Measurements from ENCODE around the gene PIK3R5.

The PIK3R5 gene

DNA sequence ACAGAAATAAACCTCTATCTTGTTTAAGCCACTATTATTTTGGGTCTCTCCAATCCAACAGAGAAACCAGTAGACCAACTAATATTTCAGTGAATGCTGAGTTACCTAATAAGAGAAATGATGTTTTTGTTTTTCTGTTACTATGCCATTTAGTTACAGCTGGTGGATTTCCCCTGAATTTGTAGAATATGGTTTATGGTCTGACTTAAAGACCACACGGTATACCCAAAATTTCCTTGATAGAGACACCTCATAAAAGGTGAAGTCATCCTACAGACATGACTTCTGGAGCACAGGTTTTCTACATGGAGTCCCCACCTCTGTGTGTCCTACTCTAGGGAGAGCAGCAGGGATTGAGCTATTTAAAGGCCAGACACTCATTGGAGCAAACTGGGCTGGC is 13.3 kb downstream of the PIK3R5 start:
- no peak for DNase-seq

- DNase-seq, result no peak
These were observed 14.3 kb downstream of the PIK3R5 start for GRCh38 chr17:8951206-8951605.

GRCh38 chr17:8949061-8949661 is 16.3 kb downstream of the PIK3R5 start:
- DNase-seq, result peak; percentile 49

DNA sequence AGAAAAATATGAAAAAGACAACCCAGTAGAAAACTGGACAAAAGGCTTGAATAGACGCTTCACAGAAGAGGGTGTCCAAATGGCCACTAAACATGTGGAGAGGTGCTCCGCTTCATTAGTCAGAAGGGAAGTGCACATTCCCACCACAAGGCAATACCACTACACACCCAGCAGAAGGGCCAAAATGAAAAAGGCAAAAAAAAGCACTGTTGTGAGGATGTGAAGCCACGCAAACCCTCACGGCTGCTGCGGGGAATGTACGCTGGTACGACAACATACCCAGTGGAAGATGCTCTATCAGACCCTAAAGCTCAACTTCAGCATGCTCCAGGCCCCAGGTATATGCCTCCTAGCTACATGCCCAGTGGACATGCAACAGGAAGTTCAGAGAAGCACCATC is 17.0 kb downstream of the PIK3R5 start:
- DNase-seq, result no peak

- no peak for DNase-seq
These were observed 18.3 kb downstream of the PIK3R5 start for GRCh38 chr17:8947201-8947600.

GRCh38 chr17:8946476-8946875 is 19.0 kb downstream of the PIK3R5 start:
- no peak for DNase-seq

- DNase-seq, result no peak
These were observed 19.4 kb downstream of the PIK3R5 start for GRCh38 chr17:8946071-8946470.

DNA sequence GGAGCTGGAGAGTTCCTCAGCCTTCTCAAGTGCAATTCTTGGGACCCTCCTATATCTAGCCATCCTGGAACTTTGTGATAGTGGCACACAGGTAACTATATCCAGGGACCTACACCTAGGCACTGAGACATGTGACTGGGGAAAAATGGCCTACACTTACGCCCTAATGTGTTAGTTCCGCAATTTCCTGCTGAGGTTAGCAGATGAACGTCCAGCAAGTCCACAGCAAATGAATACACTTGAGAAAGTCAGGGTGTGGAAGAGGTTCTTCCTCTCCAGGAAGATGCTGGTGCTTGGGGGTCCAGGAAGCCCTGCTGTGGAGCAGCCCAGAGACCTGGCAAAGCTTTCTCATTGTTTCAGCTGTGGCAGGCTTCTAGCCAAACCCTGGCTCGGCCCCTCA is 20.8 kb downstream of the PIK3R5 start:
- DNase-seq, result no peak

GRCh38 chr17:8944083-8944482 is 21.4 kb downstream of the PIK3R5 start:
- DNase-seq, result no peak

DNA sequence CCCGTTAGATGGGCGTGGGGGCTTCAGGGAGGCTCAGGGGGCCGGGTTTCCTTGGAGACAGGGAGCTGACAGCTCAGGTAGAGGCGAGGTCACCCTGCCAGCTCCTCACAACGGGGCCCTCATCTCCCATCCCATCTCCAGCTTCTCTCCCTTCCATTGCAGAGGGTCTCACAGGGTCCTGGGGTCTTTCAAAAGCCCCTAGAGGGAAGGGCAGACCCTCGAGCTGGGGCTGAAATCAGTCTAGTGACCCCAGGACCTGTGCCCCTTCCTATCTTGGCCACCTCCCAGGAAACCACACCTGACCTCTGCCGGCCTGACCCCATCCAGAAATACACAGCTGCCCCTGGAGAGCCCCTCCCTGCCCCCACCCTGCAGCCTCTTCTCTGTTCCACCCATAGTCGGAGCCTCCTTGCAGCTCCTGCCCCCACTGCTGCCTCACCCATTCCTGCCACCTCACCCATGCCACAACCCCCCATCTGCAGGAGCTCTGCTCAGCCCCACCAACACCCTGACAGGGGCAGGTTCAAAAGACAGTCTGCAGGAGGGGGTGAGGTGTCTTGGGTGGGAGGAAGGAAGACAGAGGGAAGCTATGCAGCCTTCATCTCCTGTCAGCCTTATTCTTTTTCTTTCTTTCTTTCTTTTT is 23.4 kb downstream of the PIK3R5 start:
- no peak for DNase-seq

DNA sequence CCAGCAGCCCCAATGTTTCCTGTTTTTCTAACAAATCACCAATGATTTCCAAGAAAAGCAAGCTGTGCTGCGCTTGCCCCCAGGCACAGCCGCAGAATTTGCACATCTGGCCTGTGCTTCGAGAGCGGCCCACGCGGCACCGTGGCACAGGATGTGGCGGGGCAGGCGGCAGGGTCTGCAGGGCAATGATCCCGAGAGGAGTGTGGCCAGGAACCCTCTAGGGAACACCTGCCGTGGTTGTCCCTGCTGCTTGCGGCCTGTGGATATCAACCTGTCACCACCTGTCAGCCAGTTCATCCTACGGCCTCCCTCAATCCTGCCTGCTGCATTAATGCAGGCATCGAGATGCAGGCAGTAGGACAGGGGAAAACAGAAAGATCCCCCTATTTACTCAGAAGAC is 24.0 kb downstream of the PIK3R5 start:
- peak; percentile 76 for DNase-seq

DNA sequence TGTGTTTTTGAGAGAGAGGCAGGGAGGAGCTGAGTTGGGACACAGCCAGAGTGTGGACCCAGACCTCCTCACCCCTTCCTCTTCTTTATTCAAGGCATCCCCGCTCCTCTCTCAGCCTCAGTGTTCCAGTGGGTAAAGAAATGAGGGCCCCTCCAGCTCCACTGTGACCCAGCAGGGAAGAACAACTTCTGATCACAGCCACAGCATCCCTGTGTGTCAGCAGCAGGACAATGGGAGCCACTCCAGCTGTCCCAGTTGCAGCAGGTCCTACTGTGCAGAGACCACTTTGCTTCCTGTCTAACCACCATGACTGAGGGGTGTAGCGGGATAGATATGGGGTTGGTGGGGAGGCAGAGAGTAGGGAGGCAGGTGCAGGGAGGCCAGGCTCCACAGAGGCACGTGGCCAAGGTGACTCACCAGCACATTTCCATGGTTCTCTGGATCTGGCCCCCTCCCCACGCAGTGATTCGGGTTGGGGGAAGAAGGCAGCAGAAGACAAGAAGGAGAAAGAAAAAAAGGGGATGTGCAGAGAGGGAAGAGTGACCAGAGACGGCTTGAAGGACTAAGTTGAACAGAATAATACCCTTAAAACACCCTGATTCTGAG is 24.5 kb downstream of the PIK3R5 start:
- DNase-seq, result peak; percentile 49

GRCh38 chr17:8939496-8940334 is 25.8 kb downstream of the PIK3R5 start:
- peak; percentile 56 for DNase-seq

DNA sequence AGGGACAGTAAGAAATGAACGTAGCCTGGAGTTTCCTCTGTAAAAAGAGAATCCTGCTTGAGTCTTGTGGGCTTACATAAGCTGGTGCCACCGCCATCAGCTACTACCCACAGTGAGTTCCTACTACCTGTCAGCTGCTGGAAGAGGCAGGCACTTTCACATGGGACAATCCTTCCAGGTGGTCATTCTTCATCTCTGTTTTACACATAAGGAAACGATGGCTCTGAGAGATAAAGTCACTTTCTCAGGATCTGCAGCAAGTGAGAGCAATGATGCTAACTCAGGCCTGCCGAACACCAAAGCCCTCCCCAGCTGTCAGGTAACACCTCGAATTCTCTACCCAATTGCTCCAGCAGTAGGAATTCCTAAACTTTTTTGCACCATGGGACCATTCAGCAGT is 26.6 kb downstream of the PIK3R5 start:
- DNase-seq, result no peak

GRCh38 chr17:8935191-8935590 is 30.3 kb downstream of the PIK3R5 start:
- peak; percentile 79 for DNase-seq

GRCh38 chr17:8934346-8934745 is 31.2 kb downstream of the PIK3R5 start:
- no peak for DNase-seq

DNA sequence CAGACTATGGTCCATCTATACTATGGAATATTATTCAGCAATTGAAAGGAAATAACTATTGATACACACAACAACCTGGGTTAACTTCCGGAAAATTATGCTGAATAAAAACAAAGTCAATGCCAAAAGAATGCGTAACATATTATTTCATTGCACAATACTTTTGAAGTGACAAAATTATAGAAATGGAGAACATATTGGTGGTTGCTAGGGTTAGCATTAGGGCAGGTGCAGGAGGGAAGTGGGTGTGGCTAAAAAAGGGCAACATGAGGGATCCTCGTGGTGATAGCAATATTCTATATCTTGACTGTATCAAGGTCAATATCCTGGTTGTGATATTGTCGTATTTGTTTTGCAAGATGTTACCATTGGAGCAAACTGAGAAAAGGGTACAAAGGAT is 34.9 kb downstream of the PIK3R5 start:
- no peak for DNase-seq

GRCh38 chr17:8928347-8928746 is 37.2 kb downstream of the PIK3R5 start:
- DNase-seq, result no peak

DNA sequence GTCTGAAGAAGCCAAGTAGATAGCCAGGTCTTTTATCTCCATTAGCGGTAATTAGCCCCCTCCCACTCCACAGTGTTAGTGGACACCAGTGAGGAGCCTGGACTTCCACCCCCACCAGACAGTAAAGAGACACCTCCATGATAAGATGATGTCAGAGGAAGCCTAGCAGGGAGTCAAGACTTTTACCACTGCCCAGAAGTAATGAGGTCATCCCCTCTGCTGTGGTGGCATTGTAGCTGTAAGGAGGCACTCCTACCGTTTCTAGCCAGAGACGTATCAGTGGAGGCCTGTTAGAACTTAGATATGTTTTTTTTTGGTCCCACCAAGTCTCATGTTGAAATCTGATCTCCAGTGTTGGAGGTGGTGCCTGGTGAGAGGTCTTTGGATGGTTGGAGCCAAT is 38.1 kb downstream of the PIK3R5 start:
- DNase-seq, result no peak

DNA sequence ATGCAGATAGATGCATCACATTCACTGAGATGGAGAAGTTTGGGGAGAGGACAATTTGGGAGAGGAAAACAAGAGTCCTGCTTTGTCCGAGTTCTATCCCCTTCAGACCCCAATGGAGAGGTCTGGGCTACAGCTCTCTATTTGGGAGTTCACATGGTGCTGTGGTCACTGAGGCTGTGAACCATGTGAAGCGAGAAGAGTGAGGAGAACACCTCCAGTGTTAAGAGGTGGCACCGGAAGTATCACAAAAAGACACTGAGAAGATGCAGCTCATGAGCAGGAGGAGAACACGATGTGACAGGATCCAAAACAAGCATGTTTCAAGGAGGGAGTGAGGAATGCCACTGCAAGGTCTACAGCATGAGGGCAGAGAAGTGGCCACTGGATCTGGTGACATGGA is 39.7 kb downstream of the PIK3R5 start:
- DNase-seq, result no peak

DNA sequence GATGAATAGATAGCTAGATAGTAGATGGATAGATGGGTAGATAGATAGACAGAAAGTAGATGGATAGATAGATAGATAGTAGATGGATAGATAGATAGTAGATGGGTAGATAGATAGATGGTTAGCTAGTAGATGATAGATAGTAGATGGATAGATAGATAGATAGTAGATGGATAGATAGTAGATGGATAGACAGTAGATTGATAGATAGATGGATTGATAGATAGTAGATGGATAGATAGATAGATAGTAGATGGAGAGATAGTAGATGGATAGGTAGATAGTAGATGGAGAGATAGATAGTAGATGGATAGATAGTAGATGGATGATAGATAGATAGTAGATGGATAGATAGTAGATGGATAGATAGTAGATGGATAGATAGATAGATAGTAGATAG is 40.4 kb downstream of the PIK3R5 start:
- DNase-seq, result no peak

DNA sequence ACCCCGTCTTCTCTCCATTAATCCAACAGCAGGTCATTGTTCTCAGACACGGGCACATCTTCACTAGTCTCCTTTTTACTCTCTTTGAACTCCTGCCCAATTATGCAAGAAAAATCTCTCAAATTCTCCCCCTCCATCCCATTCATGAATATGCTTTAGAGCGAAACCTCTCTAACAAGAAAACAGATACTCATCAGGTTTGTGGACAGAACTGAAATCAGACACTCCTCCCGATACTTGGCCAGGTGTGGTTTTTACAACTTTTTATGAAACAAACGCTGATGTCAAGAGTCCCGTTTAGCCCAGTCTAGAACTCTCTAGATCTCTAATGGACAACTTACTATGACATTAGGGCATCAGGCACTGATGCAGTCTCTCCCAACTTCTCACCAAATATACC is 40.9 kb downstream of the PIK3R5 start:
- no peak for DNase-seq

GRCh38 chr17:8923762-8924161 is 41.7 kb downstream of the PIK3R5 start:
- no peak for DNase-seq

GRCh38 chr17:8922928-8923327 is 42.6 kb downstream of the PIK3R5 start:
- no peak for DNase-seq

All from stimulated activated CD4-positive, alpha-beta T cell treated with anti-CD3 and anti-CD28 coated beads, Interleukin-15, amount 100 ng/mL, for 24 hours (primary cell).